ENCODE results near the gene DMD.

DMD gene

DNA sequence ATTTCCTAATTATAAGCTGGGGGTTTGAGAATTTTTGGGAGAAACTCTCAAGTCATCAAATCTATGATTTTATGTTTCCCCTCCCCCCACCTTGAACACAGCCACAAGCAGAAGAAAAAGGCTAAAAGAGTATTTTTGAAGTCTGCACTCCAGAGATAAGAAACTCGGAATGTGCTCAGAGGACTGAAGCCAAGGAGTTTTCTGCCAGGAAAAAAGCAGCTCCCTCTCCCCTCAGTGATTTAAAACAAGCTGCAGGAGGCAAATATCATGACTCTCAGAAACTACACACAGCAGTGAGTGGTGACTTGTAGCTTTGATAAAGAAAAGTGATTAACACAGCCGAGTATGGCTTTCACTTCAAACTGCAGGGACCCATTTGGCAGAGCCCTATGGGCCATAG is 1339.3 kb downstream of the DMD start:
- no peak overlapping the region for H3K4me3 ChIP-seq (ENCODE audit: low read length, poor library complexity, severe bottlenecking)
- TF ChIP-seq, protein P1, sequence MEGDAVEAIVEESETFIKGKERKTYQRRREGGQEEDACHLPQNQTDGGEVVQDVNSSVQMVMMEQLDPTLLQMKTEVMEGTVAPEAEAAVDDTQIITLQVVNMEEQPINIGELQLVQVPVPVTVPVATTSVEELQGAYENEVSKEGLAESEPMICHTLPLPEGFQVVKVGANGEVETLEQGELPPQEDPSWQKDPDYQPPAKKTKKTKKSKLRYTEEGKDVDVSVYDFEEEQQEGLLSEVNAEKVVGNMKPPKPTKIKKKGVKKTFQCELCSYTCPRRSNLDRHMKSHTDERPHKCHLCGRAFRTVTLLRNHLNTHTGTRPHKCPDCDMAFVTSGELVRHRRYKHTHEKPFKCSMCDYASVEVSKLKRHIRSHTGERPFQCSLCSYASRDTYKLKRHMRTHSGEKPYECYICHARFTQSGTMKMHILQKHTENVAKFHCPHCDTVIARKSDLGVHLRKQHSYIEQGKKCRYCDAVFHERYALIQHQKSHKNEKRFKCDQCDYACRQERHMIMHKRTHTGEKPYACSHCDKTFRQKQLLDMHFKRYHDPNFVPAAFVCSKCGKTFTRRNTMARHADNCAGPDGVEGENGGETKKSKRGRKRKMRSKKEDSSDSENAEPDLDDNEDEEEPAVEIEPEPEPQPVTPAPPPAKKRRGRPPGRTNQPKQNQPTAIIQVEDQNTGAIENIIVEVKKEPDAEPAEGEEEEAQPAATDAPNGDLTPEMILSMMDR (conservative IDR thresholded peaks at IDR 0.05; ENCODE audit: low read length) = no peak
- TF ChIP-seq EZH2phosphoT487 (IDR thresholded peaks at IDR 0.05; ENCODE audit: borderline replicate concordance) = no peak
- no peaks in the 10 kb centered on the region for H3K79me2 ChIP-seq (ENCODE audit: insufficient read depth, low read length)
- H2AFZ ChIP-seq (ENCODE audit: low read length) = no peak overlapping the region
- H4K20me1 ChIP-seq (ENCODE audit: insufficient read depth, low read length, poor library complexity, severe bottlenecking) = no peaks in the 10 kb centered on the region
- no peaks in the 10 kb centered on the region for H3K4me1 ChIP-seq (ENCODE audit: insufficient read depth, low read length, poor library complexity, severe bottlenecking)
- no peaks in the 10 kb centered on the region for H3K9me2 ChIP-seq (replicated peaks; ENCODE audit: low read depth, low read length)
- no peak overlapping the region for H3K4me2 ChIP-seq (ENCODE audit: low read depth, low read length, poor library complexity, severe bottlenecking)
- no peaks in the 10 kb centered on the region for H3K36me3 ChIP-seq (ENCODE audit: insufficient read depth, low read length)
- H3F3A ChIP-seq (ENCODE audit: low read depth) = no peaks in the 10 kb centered on the region
- no peaks in the 10 kb centered on the region for H3K27me3 ChIP-seq (ENCODE audit: insufficient read depth, low read length, poor library complexity, severe bottlenecking)
- no peaks in the 10 kb centered on the region for H3K9me3 ChIP-seq (ENCODE audit: insufficient read depth, low read depth, low read length)
- H3K9ac ChIP-seq (ENCODE audit: low read depth, low read length, poor library complexity, severe bottlenecking) = no peak overlapping the region

DNA sequence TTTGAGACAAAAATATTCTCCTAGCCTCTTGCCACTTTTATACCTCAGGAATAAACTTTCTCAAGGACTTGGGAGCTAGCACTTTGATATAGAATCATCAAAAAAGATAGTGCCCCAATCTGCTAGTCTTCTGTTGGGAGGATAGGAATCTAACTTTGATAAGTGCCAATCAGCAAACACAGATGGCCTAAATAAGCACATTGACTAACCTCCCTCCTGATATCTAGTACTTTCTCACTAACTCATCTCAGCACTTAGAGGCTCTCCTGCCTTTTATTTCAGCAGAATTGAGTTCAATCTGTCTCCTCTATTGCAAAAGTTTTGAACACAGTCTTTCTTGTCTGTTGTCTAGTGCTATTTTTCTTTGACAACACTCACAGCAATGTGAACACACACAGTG is 1341.1 kb downstream of the DMD start:
- H3K4me1 ChIP-seq (ENCODE audit: insufficient read depth, low read length, poor library complexity, severe bottlenecking) = no peaks in the 10 kb centered on the region
- no peaks in the 10 kb centered on the region for H3F3A ChIP-seq (ENCODE audit: low read depth)
- H3K27me3 ChIP-seq (ENCODE audit: insufficient read depth, low read length, poor library complexity, severe bottlenecking) = no peaks in the 10 kb centered on the region
- no peaks in the 10 kb centered on the region for H3K9me2 ChIP-seq (replicated peaks; ENCODE audit: low read depth, low read length)
- no peak overlapping the region for H3K4me2 ChIP-seq (ENCODE audit: low read depth, low read length, poor library complexity, severe bottlenecking)
- no peaks in the 10 kb centered on the region for H3K9me3 ChIP-seq (ENCODE audit: insufficient read depth, low read depth, low read length)
- no peaks in the 10 kb centered on the region for H3K36me3 ChIP-seq (ENCODE audit: insufficient read depth, low read length)
- no peaks in the 10 kb centered on the region for H4K20me1 ChIP-seq (ENCODE audit: insufficient read depth, low read length, poor library complexity, severe bottlenecking)
- TF ChIP-seq, protein P1 (conservative IDR thresholded peaks at IDR 0.05; ENCODE audit: low read length) = no peak
- TF ChIP-seq EZH2phosphoT487 (IDR thresholded peaks at IDR 0.05; ENCODE audit: borderline replicate concordance) = no peak
- no peaks in the 10 kb centered on the region for H3K79me2 ChIP-seq (ENCODE audit: insufficient read depth, low read length)
- H3K9ac ChIP-seq (ENCODE audit: low read depth, low read length, poor library complexity, severe bottlenecking) = no peak overlapping the region
- no peak overlapping the region for H2AFZ ChIP-seq (ENCODE audit: low read length)
- no peak overlapping the region for H3K4me3 ChIP-seq (ENCODE audit: low read length, poor library complexity, severe bottlenecking)

DNA sequence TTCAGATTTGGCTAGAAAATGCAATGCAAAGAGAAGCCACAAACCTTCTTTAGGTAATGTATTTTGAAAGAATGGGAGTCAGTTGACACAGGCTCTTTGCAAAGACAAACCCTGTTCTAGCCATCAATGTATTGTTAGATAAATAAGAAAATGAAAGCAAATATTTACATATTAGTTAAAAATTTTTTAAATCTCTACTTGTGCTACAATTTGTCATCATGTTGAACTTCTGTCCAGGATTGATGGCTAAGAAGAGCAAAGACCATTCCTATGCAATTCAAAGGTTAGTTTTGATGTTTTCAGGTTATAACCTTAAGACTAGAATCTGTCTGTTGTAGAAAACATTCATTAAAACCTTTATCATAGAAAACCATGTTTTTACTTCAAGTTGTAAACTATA is 1350.7 kb downstream of the DMD start:
- Histone ChIP-seq H3K9ac (ENCODE audit: low read depth, low read length, poor library complexity, severe bottlenecking) (no peak overlapping the region), H3K4me1 (ENCODE audit: insufficient read depth, low read length, poor library complexity, severe bottlenecking) (no peaks in the 10 kb centered on the region), H3K79me2 (ENCODE audit: insufficient read depth, low read length) (no peaks in the 10 kb centered on the region), H3K4me3 (ENCODE audit: low read length, poor library complexity, severe bottlenecking) (no peak overlapping the region), H2AFZ (ENCODE audit: low read length) (no peak overlapping the region), H4K20me1 (ENCODE audit: insufficient read depth, low read length, poor library complexity, severe bottlenecking) (no peaks in the 10 kb centered on the region), H3F3A (ENCODE audit: low read depth) (no peaks in the 10 kb centered on the region), H3K9me3 (ENCODE audit: insufficient read depth, low read depth, low read length) (no peaks in the 10 kb centered on the region), H3K4me2 (ENCODE audit: low read depth, low read length, poor library complexity, severe bottlenecking) (no peak overlapping the region), H3K9me2 (replicated peaks; ENCODE audit: low read depth, low read length) (no peaks in the 10 kb centered on the region), H3K36me3 (ENCODE audit: insufficient read depth, low read length) (no peaks in the 10 kb centered on the region), H3K27me3 (ENCODE audit: insufficient read depth, low read length, poor library complexity, severe bottlenecking) (no peaks in the 10 kb centered on the region)
- TF ChIP-seq EZH2phosphoT487 (IDR thresholded peaks at IDR 0.05; ENCODE audit: borderline replicate concordance) = no peak
- TF ChIP-seq, protein P1 (conservative IDR thresholded peaks at IDR 0.05; ENCODE audit: low read length) = no peak
